ENCODE results near the gene SLK. TPM values are rescaled to one million over a fixed set of nuclear protein-coding genes. Genes with fewer than 3 reads are reported as not detected.

Gene SLK
- polyA plus RNA-seq, 1 of the 3 experiments (the other 2 are of a cell fraction) = 4.0 TPM

DNA sequence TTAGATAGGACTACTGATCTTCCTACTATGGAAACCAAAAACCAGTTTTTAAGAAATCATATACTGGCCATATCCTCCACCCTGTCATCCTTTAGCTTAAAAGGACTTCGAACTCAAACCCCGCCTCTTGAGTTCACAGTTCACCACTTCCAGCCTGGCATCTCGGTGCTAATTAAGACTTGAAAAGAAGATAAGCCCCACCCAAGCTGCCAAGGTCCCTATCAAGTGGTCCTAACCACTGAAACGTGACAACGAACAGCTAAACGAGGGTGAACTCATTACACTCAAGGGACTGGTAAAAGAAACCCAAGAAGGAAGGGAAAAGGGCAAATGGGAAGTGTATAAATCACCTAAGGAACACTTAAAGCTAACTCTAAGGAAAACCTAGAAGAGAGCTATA is 102.7 kb downstream of the SLK start:
- H3K4me3 ChIP-seq (ENCODE audit: low read depth in 2 of 2, low read length in 1 of 2) = no peak overlapping the region
- peaks cover 0 to 11% of the 10 kb centered on the region in 2 experiments; a peak in 1 of 4 replicates for H3K4me1 ChIP-seq (ENCODE audit: control insufficient read depth in 1 of 2, insufficient read depth in 2 of 2, low read depth in 1 of 2, low read length in 1 of 2)
- no peak for DNase-seq
- no peak overlapping the region for H3K27ac ChIP-seq (ENCODE audit: low read depth in 2 of 2, low read length in 1 of 2)
- no peaks in the 10 kb centered on the region for H3K27me3 ChIP-seq (ENCODE audit: insufficient read depth)
- CTCF ChIA-PET = interaction anchor here (0.8 to 1.6 kb wide), 4 partner anchors 13 to 143 kb away, joined by 3 to 4 read pairs (median 3); no protein-coding TSS in a partner anchor
- TF ChIP-seq GATA2 (CRISPR knock-in tag; IDR thresholded peaks at IDR 0.05) = no peak
- TF ChIP-seq, protein P1, sequence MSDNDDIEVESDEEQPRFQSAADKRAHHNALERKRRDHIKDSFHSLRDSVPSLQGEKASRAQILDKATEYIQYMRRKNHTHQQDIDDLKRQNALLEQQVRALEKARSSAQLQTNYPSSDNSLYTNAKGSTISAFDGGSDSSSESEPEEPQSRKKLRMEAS (IDR thresholded peaks at IDR 0.05; ENCODE audit: low read depth) = no peak
- no peak for TF ChIP-seq EZH2phosphoT487 (IDR thresholded peaks at IDR 0.05; ENCODE audit: borderline replicate concordance, low read depth)
- TF ChIP-seq NFIC (IDR thresholded peaks at IDR 0.05; ENCODE audit: borderline replicate concordance) = no peak
- TF ChIP-seq JUND (IDR thresholded peaks at IDR 0.05) = no peak
- TF ChIP-seq MXI1 (IDR thresholded peaks at IDR 0.05; ENCODE audit: low read depth, low read length) = no peak
- TF ChIP-seq SIN3A (IDR thresholded peaks at IDR 0.05; ENCODE audit: borderline replicate concordance, low read depth, low read length) = no peak
- no peak for TF ChIP-seq FOSL2 (IDR thresholded peaks at IDR 0.05; ENCODE audit: borderline replicate concordance, low read depth)
- TF ChIP-seq, protein P2, sequence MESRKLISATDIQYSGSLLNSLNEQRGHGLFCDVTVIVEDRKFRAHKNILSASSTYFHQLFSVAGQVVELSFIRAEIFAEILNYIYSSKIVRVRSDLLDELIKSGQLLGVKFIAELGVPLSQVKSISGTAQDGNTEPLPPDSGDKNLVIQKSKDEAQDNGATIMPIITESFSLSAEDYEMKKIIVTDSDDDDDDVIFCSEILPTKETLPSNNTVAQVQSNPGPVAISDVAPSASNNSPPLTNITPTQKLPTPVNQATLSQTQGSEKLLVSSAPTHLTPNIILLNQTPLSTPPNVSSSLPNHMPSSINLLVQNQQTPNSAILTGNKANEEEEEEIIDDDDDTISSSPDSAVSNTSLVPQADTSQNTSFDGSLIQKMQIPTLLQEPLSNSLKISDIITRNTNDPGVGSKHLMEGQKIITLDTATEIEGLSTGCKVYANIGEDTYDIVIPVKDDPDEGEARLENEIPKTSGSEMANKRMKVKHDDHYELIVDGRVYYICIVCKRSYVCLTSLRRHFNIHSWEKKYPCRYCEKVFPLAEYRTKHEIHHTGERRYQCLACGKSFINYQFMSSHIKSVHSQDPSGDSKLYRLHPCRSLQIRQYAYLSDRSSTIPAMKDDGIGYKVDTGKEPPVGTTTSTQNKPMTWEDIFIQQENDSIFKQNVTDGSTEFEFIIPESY (IDR thresholded peaks at IDR 0.05; ENCODE audit: borderline replicate concordance, low read depth) = no peak
- no peak for TF ChIP-seq TCF12 (IDR thresholded peaks at IDR 0.05)
- TF ChIP-seq, protein P3, sequence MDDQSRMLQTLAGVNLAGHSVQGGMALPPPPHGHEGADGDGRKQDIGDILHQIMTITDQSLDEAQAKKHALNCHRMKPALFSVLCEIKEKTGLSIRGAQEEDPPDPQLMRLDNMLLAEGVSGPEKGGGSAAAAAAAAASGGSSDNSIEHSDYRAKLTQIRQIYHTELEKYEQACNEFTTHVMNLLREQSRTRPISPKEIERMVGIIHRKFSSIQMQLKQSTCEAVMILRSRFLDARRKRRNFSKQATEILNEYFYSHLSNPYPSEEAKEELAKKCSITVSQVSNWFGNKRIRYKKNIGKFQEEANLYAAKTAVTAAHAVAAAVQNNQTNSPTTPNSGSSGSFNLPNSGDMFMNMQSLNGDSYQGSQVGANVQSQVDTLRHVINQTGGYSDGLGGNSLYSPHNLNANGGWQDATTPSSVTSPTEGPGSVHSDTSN (IDR thresholded peaks at IDR 0.05) = no peak
- TF ChIP-seq TEAD4 (IDR thresholded peaks at IDR 0.05; ENCODE audit: borderline replicate concordance, insufficient read depth) = no peak
- no peak for TF ChIP-seq SMC3 (IDR thresholded peaks at IDR 0.05; ENCODE audit: low read depth, low read length)
- TF ChIP-seq, protein P4, sequence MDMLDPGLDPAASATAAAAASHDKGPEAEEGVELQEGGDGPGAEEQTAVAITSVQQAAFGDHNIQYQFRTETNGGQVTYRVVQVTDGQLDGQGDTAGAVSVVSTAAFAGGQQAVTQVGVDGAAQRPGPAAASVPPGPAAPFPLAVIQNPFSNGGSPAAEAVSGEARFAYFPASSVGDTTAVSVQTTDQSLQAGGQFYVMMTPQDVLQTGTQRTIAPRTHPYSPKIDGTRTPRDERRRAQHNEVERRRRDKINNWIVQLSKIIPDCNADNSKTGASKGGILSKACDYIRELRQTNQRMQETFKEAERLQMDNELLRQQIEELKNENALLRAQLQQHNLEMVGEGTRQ (IDR thresholded peaks at IDR 0.05; ENCODE audit: borderline replicate concordance, low read depth, low read length) = no peak
- no peak for TF ChIP-seq GABPA (IDR thresholded peaks at IDR 0.05; ENCODE audit: low read depth)
- TF ChIP-seq RFX5 (IDR thresholded peaks at IDR 0.05; ENCODE audit: low read length) = no peak
- no peak for TF ChIP-seq NRF1 (IDR thresholded peaks at IDR 0.05; ENCODE audit: low read depth, low read length)
- 70% methylated on average over 6 of the region's 6 CpGs for WGBS (ENCODE audit: low lambda C conversion rate)
- H3K79me2 ChIP-seq (ENCODE audit: insufficient read depth) = no peaks in the 10 kb centered on the region
- H4K20me1 ChIP-seq (ENCODE audit: insufficient read depth) = no peaks in the 10 kb centered on the region
- H3K9me3 ChIP-seq = no peaks in the 10 kb centered on the region
- no peaks in the 10 kb centered on the region for H3K36me3 ChIP-seq (replicated peaks in 1 of 2; ENCODE audit: control insufficient read depth in 1 of 2, insufficient read depth in 2 of 2, low read length in 1 of 2)
- POLR2A ChIA-PET = no interaction called here
- no peak overlapping the region for H3K9ac ChIP-seq
- no peak overlapping the region for H2AFZ ChIP-seq (ENCODE audit: low read depth)
- no peak overlapping the region for H3K4me2 ChIP-seq
- no peaks in the 10 kb centered on the region for H3K9me2 ChIP-seq
- no peaks in the 10 kb centered on the region for H3F3A ChIP-seq (replicated peaks; ENCODE audit: insufficient read depth)
